Measurements from ENCODE around the gene AGL.
"Not testable (repeated sequence)": the region's sequence is repeated elsewhere in the genome, so short reads cannot be mapped to it uniquely, and the experiment has no call there.

Gene AGL

DNA sequence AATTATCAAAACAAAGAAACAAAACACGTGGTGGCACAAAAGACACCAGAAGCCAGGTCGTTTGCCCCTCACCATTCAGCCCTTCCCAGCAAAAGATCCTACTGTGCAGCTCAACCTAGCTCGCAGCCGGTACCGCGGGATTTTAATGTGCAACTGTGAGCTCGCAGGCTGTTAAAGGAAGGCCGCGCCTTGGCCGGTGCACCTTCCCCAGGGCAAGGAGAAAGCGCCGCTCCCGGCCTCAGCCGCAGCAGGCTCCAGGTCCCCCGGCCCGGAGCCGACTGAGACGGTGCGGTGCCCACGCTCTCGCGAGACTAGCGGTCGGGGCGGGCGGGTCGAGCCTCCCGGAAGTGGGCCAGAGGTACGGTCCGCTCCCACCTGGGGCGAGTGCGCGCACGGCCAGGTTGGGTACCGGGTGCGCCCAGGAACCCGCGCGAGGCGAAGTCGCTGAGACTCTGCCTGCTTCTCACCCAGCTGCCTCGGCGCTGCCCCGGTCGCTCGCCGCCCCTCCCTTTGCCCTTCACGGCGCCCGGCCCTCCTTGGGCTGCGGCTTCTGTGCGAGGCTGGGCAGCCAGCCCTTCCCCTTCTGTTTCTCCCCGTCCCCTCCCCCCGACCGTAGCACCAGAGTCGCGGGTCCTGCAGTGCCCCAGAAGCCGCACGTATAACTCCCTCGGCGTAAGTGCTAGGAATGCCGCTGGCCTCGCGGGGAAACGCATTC, at the start of gene AGL:
AGL (plus strand) TSS at position 618 of the 715 bp plus-strand sequence. CDS start 682 bp downstream, outside the sequence.
- peak; percentile 79 to 82 for DNase-seq

DNA sequence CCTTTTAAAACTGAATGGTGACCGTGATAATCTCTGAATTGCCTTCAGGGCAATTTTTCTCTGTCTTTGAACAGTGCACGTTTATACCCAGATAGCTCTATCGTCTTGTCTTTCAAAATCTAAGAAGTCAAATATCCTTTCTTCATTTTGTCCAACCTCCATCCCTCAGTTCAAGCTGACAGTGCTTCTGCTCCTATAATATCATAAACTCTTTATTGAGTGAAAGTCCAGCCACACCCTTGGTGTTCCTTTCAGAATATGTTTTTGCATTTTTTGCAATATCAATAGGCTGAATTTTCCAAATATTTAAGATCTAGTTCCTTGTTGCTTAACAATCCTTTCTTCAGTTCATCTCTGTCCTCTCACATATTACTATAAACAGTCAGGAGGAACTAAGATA, 48.6 kb upstream of the AGL start:
- no peak for DNase-seq

DNA sequence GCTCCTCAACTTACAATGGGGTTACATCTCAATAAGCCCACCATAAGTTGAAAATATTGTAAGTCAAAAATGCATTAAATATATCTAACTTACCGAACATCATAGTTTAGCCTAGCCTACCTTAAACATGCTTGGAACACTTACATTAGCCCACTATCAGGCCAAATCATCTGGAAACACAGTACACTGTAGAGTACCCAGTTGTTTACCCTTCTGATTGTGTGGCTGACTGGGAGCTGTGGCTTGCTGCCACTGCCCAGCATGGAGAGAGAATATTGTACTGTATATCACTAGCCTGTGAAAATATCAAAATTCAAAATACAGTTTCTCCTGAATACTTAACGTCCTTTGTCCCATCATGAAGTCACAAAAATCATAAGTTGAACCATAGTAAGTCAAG, 43.3 kb upstream of the AGL start:
- DNase-seq: no peak

DNA sequence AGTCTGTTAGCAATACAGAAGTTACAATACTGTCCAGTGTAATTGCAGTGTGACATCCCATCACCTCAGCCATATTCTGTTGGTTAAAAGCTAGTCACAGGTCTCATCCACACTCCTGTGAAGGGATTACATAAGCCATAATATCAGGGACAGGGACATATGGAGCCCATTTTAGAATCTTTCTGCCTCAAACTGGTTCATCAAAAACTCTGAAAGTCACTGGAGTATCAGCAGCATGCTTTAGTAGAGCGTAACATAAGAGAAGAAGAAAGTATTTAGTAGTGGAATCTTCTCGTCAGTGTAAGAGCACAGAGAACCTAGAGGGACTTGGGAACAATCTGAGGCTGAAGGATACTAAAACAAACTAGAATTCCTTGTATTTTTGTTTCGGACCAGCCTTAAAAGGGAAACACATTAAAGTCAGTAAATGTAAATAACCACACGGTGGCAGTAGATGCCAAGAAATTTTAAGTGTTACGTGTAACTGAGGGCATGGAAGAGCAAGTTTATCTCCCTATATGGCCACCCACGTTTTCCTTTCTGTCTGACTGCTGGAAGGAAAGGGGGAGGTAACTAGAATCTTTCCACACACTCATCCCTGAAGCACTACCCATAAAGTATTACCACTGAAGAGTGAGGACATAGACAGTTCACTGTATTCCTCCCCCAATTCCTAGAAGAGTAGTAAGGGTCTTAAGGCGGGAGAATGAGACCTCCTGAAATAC, 41.6 kb upstream of the AGL start:
- DNase-seq: no peak

DNA sequence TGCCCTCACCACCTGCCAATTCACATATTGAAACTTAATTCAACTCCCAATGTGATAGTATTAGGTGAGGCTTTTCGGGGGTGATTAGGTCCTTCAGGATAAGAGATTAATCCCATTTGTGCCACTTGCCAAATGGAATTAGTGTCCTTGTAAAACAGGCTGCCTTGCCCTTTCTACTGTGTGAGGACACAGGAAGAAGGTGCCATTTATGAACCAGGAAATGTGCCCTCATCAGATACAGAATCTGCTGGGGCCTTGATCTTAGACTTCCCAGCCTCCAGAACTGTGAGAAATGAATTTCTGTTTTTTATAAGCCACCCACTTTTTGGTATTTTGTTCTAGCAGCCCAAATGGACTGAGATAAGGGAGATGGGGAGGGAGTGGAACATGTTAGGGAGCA, 39.1 kb upstream of the AGL start:
- DNase-seq: no peak

DNA sequence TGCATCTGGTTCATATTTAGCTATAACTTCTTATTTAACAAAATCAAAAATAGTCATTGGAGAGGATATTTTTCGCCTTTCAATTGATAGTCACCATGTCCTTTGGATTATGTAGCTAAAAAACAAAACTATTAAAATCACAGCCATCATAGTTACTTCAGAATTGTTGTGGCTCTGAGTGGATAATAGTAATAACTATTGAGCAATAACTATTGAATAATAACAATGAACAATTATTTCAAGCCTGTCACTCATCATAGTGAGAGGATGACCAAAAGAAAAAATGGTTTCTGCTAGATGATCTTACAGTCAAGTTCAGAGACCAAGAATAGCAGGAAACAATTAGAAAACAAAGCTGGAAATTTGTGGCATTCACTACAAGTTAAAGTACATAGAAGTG, 38.4 kb upstream of the AGL start:
- no peak for DNase-seq

DNA sequence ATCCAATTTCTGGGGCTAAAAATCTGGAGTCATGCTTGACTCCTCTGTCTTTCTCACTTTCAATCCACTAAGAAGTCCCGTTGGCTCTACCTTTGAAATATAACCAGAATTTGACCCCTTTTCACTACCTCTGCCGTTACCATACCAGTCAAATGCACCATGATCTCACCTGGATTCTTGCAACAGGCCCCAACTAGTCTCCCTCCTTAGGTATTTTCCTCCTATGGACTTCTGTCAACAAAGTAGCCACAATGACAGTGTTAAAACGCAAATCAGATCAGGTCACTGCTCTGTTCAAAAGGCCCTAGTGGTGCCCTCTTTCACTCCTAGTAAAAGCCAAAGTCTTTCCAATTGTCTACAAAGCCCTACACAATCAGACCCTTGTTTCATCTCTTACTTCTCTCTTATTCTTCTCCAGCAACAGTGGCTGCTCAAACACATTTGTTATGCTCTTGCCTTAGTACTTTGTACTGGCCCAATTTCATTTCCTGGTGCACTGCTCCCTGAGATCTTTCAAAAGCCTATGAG, 35.7 kb upstream of the AGL start:
- no peak for DNase-seq

DNA sequence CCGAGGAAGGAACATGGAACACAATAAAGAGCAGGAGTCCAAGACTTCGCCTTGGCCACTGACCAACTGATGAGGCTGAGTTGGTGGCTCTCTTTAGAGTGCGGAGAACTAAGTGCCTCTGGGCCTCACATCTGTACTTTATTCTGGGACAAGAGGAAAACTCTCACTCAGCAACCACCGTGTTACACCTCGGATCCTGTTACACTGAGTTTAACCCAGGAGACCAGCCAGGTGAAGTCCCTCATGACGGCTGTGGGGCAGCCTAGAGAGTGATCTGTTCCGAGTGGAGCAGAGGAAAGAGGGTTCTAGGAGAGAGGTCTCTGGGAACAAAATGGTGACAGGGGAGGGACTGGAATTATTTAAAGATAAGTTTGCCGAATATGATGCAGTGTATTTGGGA, 33.5 kb upstream of the AGL start:
- no peak for DNase-seq

DNA sequence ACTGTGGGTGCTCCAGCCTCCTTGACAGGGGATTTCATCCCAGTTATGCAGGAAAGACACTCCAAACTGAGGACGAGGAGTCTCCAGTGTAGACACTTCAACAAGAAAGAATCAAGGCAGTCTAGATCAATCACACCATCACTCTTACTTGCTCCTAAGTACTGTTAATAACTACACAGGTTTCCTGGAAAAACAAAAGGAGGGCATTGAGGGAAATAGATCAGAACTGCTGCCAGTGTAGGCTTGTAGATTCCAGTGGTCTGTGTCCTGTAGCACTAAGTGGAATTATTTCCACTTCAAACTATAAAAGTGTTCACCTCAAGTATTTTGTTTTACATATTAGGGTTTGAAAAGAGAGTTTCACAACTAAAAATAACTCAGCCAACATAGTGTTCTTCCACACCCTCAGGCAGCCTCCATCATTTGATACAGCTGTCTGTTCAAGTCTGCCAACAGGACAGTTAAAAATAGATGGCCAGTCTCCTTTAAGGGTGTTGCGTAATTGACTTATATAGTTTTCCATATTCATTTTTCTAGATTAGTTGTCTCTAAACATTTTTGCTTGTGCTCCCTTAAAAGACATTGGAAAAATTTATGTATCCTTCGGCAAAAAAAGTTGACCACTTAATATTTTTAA, 32.0 kb upstream of the AGL start:
- DNase-seq: no peak

DNA sequence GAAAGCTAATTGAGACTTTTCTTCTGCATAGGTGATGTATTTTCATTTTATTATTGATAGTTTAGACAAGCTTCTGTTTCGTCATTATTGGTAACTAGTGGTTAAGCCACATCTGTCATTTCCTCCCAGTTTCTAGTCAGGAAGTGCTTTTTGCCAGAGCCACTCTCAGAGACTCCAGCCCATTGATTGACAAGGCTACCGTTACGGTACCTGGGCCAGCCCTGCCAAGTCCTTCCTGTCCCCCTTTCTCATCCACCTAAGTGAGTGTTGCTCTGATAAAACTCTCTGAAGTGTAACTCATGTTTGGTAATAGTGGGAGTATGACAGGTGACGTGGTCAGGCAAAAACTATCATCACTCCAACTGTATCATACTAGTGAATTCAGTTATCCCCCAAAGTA, 29.6 kb upstream of the AGL start:
- no peak for DNase-seq

DNA sequence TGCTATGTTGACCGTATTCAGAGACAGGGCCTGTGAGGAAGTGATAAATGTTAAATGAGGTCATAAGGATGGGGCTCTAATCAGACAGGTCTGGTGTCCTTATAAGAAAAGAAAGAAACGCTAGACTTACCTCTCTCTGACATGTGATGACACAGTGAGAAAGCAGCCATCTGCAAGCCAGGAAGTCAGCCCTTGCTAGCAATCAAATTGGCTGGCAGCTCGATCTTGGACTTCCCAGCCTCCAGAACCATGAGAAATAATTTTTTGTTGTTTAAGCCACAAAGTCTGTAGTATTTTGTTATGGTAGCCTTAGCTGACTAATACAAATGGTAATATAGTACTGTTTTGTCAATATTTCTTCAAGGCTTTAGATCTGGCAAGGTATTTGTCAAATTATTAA, 25.1 kb upstream of the AGL start:
- DNase-seq: no peak

DNA sequence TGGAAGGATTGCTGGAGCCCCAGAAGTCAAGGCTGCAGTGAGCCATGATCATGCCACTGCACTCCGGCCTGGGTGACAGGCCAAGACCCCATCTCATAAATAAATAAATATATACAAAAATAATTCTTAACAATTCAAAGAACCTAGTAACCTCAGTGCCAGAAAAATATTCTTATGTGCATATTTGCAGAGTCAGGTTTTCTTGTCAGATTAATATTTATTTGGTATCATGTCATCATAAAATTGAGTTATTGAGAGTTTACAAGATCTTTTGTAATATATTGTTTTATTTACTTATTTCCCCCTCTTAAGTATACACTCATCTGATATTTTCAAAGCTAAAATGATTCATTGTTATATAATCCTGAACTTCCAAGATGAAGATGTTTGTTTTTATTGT, 24.5 kb upstream of the AGL start:
- DNase-seq: no peak

DNA sequence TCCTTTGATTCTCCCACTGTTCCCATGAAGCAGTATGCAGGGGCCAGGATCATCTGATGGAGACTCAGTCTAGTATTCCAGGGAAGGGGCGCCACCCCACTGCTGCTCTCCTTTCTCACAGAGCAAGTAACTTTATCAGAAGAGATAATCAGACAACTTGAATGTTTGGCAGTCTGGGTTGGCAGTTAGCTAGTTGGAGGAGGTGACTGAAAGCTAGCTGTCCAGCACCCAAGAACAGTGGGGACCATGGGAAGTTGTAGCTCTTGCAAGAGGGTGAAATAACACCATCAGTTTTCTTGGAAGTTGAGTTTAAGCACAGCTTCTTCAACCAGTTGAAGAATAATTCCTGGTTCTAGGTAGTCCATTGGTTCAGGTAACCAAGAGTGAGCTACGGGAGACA, 22.2 kb upstream of the AGL start:
- no peak for DNase-seq

DNA sequence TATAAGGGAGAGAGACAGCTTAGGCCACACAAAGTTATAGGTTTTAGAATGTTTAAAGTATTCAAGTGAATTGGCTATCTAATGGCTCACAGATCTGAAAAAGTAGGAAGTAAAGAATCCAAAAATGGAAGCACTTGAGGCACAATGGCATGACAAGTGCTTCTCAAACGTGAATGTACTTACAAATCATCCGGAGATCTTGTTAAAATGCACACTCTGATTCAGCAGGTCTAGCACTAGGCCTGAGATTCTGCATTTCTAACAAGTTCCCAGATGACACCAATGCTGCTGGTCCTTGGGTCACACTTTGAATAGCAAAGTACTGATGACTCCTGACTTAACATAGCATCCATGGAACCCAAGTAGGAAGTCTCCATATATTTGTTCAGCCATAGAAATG, 20.9 kb upstream of the AGL start:
- no peak for DNase-seq

DNA sequence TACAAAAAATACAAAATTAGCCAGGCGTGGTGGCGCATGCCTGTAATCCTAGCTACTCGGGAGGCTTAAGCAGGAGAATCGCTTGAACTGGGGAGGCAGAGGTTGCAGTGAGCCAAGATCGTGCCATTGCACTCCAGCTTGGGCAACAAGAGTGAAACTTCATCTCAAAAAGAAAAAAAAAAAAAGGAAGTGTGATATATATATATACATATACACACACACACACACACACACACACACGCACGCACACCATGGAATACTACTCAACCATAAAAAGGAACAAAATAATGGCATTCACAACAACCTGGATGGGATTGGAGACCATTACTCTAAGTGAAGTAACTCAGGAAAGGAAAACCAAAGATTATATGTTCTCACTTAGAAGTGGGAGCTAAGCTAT, 16.2 kb upstream of the AGL start:
- not testable (repeated sequence) for DNase-seq

DNA sequence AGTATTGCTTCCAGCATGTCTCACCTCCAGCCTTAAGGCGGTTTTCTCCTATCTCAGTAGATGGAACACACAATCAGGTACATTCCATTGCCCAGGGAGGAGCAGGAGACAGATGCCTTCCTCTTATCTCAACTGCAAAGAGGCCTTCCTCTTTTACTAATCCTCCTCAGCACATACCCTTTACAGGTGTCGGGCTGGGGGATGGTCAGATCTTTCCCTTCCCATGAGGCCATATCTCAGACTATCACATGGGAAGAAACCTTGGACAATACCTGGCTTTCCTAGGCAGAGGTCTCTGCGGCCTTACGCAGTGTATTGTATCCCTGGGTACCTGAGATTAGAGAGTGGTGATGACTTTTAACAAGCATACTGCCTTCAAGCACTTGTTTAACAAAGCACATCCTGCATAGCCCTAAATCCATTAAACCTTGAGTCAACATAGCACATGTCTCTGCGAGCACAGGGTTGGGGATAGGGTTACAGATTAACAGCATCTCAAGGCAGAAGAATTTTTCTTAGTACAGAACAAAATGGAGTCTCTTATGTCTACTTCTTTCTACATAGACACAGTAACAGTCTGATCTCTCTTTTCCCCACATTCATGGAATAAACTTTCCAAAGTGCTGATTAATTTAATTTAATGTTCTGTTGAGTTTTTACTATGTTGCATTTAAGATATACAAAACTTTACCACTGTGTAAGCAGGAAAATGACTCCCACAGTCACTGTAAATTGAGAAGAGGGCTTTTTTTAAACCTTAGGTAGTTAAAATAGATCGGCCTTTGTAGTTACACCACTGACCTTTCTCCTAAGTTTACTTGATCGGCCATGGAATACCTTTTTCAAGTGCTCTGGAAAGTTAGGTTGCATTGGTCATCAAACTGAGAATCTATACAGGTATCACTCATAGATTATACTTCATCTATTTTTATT, 13.7 kb upstream of the AGL start:
- DNase-seq: not testable (repeated sequence)

DNA sequence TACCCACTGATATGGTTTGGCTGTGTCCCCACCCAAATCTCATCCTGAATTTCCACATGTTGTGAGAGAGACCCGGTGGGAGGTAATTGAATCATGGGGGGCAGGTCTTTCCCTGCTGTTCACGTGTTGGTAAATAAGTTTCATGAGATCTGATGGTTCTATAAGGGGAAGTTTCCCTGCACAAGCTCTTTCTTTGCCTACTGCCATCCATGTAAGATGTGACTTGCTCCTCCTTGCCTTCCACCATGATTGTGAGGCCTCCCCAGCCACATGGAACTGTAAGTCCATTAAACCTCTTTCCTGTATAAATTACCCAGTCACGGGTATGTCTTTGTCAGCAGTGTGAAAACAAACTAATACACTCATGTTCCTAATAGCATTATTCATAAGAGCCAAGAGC, 9.8 kb upstream of the AGL start:
- not testable (repeated sequence) for DNase-seq

DNA sequence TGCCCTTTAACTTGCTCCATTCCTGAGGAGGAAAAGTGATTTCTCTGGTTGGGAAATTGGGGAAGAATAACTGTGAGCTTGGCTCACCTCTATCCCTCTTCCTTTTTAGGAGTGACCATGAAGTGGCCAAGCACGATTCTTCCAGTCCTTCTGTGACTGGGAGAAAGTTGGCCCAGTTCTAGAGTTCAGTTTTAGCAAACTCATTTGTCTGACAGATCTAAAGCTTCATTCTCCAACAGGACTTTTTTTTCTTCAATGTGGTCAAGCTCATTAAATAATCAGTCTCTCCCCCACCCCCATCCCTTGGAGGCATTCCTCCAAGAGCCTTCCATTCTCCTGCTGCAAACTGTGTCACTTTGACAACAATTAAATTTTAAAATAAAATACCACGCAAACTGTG, 6.4 kb upstream of the AGL start:
- DNase-seq: no peak

DNA sequence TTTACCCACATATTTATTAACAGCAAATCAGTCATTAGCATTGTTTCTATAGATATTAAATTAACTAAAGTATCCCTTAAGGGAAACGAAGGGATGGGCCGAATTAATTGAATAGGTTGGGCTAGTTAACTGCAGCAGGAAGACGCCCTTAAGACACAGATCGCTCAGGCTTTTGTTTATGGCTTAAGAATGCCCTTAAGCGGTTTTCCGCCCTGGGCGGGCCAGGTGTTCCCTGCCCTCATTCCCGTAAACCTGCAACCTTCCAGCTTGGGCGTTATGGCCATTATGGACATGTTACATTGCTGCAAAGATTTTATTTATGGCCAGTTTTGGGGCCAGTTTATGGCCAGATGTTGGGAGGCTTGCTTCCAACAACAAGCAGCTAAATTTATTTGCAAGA, 5.0 kb upstream of the AGL start:
- DNase-seq: not testable (repeated sequence)

DNA sequence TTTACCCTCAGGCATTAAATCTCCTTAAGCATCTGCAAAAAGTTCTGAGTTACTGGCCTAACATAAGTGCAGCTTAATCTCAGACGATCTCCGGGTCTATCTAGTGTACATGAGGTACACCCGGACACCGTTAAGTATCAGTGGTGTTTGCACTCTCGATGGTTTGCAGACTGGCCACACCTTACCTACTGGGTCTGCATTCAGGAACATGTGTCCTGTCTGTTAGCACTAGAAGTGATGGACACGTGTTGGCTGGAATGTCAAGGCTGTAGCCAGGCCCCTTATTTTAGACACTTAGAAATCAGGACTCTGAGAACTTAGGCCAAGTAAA, 783 bp upstream of the AGL start:
- no peak for DNase-seq

DNA sequence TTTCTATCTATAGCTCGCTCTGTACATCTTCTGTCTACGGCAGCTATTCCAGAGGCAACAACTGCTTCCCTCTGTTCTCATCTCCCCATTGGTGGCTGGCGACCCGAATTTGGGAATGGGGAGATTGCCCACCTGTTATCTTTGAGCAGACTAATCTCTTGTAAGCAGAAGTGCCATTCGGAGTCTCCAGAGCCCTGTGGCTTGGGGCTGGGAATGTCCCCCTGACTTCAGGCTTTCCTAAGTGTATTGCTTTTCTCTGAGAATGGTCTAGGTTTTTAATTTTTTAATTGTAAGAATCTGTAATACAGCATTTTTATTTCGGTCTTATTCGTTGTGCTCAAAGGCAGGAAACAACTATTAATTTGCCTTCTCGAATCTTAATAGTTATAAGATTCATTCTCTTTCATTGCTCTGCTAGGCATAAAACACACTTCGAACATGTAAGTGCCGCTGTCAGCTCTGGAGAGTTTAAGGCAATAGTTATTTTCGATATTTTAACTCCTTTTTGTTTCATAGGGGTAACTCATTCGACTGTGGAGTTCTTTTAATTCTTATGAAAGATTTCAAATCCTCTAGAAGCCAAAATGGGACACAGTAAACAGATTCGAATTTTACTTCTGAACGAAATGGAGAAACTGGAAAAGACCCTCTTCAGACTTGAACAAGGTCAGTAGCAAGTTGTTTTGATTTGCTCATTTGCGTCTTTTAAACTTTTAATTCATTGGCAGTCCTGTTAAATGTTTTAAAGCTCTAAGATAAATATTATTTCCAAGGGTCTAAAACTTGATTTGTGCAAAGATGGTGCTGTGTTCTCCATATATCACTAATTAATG, 514 bp downstream of the AGL start:
- no peak for DNase-seq

DNA sequence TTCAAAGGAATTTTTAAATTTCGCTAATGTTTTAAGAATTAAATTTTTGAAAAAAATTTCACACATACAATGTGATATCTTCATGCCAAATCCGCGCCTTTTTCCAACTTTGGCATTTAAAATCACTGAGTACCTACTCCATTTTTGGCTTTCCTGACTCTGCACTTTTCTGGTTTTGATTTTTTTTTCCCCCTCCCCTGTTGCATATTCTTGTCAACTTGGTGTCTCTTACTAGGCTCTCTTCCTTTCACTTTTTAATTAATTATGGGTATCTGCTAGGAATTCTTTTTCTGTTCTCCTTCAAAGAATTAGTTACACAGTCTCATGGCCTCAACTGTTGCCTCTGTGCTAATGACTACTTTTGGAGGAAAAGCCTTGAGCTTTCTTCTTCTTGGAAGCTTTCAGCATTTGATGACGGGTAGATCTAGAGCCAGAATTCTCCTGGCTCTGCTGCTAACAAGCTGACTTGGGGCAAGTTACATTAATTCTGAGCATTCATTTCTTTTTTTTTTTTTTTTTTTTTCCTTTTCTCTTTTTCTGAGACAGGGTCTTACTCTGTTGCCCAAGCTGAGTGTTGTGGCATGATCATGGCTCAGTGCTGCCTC, 1.8 kb downstream of the AGL start:
- no peak for DNase-seq

Measured in activated CD4-positive, alpha-beta T cell treated with anti-CD3 and anti-CD28 coated beads, Interleukin-2, amount 50 U/mL, for 4 hours (primary cell).